GM13977 (cell line): ENCODE data around the gene RPRD1A.

Experiments used
- DNase-seq: peaks from one replicate; pipeline ENCODE4 v3.0.0; 2012; ENCODE audit warnings: low spot score
- in situ Hi-C: fragments of 300-500 bp; cut with MboI; formaldehyde crosslinking; loops from one replicate; pipeline ENCODE4 v1.12.0; 2022; ENCODE audit warnings: low sequenced_read_pairs, low pct_unique_long_range_greater_than_20kb, mixed read lengths, inconsistent platforms; ENCODE audit not compliant: unreplicated experiment
- TF ChIP-seq, protein P1 (sequence below): IDR thresholded peaks from 2 replicates; pipeline ENCODE4 v1.5.1; 2012; ENCODE audit warnings: mild to moderate bottlenecking, control low read depth; ENCODE audit not compliant: insufficient read depth; ENCODE audit errors: extremely low read depth, missing control alignments

The RPRD1A gene

DNA sequence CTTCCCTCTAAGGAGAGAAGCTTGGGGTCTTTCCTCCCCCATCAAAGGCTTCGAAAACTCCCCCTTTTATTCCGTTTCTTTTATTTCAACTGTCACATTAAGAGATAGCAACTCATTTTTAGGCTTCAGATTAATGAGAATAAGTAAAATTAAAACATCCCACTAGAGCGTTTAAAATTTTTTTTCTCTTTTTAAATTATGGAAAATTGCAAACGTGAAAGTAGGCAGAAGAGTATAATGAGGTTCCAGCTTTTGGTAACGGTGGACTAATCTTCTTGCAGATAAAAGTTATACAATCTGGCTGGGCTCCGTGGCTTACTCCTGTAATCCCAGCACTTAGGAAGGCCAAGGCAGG lies 116.8 kb downstream of the RPRD1A start:
- in situ Hi-C loops: loop anchor here (25.0 kb wide), 1 partner anchor 188 kb away; no protein-coding TSS in a partner anchor
- TF ChIP-seq, protein P1, sequence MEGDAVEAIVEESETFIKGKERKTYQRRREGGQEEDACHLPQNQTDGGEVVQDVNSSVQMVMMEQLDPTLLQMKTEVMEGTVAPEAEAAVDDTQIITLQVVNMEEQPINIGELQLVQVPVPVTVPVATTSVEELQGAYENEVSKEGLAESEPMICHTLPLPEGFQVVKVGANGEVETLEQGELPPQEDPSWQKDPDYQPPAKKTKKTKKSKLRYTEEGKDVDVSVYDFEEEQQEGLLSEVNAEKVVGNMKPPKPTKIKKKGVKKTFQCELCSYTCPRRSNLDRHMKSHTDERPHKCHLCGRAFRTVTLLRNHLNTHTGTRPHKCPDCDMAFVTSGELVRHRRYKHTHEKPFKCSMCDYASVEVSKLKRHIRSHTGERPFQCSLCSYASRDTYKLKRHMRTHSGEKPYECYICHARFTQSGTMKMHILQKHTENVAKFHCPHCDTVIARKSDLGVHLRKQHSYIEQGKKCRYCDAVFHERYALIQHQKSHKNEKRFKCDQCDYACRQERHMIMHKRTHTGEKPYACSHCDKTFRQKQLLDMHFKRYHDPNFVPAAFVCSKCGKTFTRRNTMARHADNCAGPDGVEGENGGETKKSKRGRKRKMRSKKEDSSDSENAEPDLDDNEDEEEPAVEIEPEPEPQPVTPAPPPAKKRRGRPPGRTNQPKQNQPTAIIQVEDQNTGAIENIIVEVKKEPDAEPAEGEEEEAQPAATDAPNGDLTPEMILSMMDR: no peak

DNA sequence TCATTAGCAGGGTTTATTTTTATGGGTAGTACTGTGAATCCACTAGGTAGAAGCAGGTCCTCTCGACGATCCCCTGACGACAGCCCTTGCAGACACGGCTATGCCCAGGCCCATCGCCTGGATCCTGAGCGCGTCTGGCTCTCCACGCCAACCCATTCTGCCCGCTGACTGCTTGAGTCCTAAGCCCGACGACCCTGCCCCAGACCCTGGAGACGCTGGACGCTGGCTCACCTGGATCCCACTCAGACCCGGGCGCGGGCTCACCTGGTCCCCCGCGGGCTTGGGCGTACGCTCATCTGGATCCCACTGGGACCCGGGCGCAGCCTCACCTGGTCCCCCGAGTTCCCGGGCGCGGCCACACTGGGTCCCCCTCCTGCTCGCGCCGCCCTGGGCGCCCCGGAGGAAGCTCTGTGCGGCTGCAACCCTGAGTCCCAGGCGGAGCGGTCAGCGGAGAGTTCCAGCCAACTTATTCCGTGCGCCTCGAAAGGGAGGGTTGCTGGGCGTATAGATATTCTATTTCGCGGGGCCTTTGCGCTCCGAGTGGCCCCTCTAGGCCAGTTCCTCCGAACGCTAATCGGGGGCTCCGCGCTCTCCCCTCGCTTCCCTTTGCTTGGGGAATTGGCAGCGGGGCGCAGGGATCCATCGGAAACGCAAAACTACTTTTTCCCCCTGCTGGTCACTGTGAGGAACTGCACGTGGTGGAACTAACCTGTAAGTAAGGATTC lies 117.3 kb downstream of the RPRD1A start:
- TF ChIP-seq, protein P1: peak; percentile 82
- in situ Hi-C loops: loop anchor here (25.0 kb wide), 1 partner anchor 188 kb away; no protein-coding TSS in a partner anchor
- DNase-seq: peak; percentile 70

More for the DNA sequence above, 116.8 kb downstream of the RPRD1A start:
- no peak for DNase-seq

DNA sequence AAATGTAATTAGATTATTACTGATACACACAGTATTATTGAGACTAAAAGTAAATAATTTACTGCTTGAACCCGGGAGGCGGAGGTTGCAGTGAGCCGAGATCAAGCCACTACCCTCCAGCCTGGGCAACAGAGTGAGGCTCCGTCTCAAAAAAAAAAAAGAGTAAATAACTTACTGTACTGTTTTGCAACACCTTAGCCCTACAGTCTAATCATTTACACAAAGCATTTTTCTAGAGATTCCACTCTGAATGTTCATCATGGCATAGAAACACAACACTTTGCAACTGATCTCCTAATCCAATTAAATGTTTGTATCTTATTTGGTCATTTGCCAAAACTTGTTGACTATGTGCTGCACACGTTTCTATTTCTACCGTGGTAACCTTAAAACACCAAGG lies 118.3 kb downstream of the RPRD1A start:
- no peak for DNase-seq
- in situ Hi-C loops: no loop called here
- TF ChIP-seq, protein P1: no peak

DNA sequence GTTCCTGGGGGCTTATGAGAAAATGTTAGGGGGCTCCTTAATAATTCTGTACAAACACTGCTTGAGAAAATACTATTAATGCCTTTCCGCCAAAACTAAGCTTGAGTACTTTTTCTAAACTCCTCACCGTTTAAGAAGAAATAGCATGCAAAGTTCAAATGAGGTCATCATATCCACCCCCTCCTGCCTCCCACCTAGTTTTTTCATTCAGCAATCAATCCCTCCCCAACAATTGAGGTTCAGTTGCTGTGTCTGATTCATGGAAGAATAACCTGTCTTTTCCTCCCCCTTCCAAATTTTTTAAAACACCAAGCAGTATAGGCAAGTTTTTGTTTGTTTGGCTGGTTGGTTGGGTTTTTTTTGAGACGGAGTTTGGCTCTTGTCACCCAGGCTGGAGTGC lies 119.3 kb downstream of the RPRD1A start:
- in situ Hi-C loops: no loop called here
- TF ChIP-seq, protein P1: no peak
- DNase-seq: no peak

DNA sequence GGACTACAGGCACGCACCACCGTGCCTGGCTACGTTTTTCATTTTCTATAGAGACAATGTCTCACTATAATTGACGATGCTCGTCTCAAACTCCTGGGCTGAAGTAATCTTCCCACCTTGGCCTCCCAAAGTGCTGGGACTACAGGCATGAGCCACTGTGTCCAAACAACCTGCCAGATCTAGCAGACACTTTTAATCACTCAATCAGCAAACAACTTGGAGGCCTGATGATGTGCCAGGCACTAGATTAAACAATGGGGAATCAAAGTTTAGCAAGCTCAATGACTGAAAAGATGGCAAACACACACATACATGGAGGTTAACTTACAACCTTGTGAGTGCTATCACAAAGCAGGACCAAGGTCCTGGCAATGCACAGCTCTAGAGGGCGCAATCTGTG lies 124.7 kb downstream of the RPRD1A start:
- in situ Hi-C loops: no loop called here
- DNase-seq: no peak
- TF ChIP-seq, protein P1: no peak

DNA sequence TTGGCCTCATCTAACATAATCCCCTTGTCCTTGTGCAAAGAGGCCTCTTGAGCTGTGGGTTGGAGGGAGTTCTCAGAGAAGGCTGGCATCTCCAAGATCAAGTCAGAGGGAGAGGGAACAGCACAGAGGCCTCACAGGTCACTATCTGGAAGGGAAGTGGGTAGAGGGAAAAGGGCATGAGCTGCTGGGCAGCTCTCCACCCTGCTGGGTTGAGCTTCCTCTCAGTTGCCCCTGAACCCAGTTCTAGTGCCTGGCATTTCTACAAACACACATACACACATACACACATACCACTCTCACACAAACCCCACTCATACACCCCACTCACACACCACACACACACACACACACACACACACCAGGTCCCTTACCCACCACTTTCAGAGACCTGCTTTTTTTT lies 125.2 kb downstream of the RPRD1A start:
- TF ChIP-seq, protein P1: no peak
- in situ Hi-C loops: no loop called here
- DNase-seq: no peak

DNA sequence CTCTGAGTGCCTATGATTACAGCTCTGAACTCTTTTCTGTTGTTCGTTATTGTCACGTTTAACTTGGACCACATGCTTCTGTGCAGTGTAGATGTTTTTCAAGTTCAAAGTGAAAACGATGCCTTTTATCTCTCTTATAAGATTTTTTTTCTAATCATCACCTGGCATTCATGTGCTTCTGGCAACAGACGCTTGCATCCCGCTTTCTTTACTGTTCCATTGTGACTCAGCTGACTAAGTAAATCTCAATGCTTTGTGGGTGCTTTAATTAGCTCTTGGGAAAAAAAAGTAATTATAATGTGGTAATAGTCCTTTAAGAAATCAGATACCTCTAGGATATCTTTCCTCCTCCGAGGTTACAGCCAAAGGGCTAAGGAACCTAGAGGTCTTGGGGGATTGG lies 126.1 kb downstream of the RPRD1A start:
- no peak for DNase-seq
- in situ Hi-C loops: no loop called here
- TF ChIP-seq, protein P1: no peak
